Ammon's horn (tissue), 1 donor: ENCODE results near the gene ZNF467.

ENCODE experiments used
- DNase-seq: peaks from one replicate; pipeline ENCODE4 v3.0.0-alpha.2; 2016; ENCODE audit warnings: low spot score

ZNF467 gene

DNA sequence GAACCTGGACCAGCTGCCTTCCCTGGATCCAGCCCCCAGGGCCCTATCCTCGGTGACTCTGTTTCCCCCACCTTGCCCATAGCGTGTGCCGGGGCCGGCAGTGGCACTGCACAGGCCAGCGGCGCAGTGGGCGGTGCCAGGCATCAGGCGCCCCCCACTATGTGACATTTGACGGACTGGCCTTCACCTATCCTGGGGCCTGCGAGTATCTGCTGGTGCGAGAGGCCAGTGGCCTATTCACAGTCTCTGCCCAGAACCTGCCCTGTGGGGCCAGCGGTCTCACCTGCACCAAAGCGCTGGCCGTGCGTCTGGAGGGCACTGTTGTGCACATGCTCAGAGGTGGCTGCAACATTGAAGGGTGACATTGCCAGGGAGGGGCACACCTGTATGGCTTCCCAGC lies 12.0 kb upstream of the ZNF467 start:
- DNase-seq = no peak

DNA sequence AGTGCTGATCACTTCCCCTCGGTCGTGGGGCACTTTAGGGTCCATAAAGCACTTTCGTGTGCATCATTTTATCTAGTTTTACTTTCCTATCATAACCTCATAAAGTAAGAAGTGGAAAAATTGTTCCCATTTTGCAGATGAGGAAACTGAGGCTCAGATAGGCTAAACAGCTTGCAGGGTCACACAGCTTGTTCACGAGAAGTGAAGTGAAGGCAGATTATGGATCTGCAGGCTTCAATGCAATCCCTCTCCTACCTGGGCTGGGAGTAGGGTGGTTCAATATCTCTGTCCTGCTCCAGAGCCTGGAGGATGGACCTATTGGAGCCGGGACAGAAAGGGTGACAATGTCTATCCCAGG lies 10.8 kb upstream of the ZNF467 start:
- no peak for DNase-seq

DNA sequence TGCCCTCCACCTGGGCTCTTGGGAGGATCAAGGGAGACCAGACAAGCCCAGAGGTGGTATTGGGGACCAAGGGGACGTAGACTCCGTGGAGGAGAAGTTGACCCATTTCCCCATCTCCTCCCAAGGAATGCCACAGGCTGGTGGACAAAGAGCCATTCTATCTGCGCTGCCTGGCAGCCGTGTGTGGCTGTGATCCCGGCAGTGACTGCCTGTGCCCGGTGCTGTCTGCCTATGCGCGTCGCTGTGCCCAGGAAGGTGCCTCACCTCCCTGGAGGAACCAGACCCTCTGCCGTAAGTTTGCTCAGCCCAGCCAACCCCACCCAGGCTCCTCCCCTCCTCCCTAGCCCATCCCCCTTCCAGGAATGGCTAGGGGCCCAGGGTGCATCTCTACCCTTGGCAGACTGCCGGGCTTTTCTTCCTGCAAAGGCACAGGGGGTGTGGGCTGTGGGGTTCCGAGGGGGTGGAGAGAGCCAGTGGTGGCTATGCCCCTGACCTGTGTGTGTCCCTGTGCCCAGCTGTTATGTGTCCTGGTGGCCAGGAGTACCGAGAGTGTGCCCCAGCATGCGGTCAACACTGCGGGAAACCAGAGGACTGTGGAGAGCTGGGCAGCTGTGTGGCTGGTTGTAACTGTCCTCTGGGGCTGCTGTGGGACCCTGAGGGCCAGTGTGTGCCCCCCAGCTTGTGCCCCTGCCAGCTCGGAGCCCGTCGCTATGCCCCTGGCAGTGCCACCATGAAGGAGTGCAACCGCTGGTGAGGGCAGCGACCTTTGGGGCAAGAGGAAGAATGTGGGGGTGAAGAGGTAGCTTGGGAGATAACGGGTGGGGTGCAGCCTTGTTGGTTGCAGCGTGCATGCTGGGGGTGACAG lies 10.2 kb upstream of the ZNF467 start:
- DNase-seq = peak; percentile 77

DNA sequence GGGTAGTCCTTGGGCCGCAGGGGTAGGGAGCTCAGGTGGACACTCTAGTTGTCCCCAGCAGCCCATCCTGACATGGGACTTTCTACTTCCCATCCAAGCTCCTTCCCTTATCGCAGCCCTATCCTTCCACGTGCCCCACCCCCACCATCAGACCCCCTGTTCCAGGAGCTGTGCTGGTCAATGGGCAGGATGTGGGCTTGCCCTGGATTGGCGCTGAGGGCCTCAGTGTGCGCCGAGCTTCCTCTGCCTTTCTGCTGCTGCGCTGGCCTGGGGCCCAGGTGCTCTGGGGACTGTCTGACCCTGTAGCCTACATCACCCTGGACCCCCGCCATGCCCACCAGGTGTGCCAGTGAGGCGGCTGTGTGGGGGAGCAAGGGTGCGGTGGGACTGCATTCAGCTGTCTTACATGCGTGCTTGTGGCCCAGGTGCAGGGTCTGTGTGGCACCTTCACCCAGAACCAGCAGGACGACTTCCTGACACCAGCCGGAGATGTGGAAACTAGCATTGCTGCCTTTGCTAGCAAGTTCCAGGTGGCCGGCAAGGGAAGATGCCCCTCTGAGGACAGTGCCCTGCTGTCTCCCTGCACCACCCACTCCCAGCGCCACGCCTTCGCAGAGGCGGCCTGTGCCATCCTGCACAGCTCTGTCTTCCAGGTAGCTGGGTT lies 9.4 kb upstream of the ZNF467 start:
- DNase-seq = no peak

DNA sequence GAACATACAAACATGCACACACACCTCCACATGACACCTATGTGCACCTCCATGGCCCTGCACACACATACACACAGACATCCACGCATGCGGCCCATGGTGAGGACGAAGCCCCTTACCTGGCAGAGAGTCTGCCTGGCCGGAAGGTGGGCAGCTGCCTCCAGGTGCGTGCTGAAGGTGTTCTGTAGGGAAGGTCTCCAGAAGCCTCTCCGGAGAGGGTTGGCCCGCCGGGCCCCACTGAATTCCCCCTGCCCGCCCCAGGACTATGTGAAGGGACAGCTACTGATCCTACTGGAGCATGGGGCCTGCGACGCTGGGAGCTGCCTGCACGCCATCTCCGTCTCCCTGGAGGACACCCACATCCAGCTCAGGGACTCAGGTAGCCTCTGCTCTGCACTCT lies 8.5 kb upstream of the ZNF467 start:
- DNase-seq = no peak

DNA sequence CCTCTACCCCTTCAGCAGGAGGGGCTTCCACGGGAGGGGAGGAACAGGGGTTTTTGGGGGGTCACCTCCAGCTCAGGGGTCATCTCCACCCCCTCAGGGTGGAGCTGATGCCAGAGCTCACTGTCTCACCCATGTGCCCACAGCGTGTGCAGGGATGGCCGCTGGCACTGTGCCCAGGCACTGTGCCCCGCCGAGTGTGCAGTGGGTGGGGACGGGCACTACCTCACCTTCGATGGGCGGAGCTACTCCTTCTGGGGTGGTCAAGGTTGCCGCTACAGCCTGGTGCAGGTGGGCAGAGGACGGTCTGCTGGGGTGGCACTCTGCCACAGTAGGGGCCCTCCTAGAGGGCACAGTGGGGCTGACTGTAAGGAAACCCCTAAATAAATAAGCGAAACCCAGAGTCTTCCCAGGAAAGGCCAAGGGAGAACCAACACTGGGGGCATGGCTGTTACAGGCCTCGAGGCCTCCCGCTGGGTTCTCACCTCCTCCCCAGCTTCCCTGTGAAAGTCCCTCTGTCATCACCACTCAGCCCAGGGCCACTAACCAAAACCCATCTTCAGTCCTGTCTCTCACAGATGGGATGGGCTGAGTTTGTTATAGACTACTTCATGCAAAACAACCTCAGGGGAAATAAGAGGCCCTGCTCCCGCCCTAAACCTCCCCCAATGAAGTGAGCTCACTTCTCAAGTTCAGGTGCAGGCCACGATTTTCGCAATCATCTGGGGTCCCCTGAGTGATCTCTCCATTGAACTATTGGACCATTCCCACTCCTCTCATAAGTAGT lies 7.4 kb upstream of the ZNF467 start:
- no peak for DNase-seq

DNA sequence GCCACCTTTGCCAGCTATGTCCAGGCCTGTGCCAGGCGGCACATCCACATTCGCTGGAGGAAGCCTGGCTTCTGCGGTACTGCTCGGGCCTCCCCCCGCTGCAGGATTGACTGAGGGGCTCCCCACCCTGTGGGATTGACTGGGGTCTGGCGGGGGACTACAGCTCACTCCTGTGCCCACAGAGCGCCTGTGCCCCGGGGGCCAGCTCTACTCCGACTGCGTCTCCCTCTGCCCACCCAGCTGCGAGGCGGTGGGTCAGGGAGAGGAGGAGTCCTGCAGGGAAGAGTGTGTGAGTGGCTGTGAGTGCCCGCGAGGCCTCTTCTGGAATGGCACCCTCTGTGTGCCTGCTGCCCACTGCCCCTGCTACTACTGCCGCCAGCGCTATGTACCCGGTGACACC lies 6.7 kb upstream of the ZNF467 start:
- no peak for DNase-seq

DNA sequence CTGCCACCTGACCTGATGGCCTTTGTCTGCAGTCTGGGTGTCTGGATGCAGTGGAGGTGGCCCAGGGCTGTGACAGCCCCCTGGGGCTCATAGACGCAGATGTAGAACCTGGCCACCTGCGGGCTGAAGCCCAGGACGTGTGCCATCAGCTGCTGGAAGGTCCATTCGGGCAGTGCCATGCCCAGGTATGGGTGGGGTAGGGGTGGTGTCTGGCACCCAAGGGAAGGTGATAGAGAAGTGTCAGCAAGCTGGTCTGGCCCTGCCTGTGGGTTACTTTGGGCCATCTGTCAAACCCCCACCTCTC lies 6.1 kb upstream of the ZNF467 start:
- no peak for DNase-seq

DNA sequence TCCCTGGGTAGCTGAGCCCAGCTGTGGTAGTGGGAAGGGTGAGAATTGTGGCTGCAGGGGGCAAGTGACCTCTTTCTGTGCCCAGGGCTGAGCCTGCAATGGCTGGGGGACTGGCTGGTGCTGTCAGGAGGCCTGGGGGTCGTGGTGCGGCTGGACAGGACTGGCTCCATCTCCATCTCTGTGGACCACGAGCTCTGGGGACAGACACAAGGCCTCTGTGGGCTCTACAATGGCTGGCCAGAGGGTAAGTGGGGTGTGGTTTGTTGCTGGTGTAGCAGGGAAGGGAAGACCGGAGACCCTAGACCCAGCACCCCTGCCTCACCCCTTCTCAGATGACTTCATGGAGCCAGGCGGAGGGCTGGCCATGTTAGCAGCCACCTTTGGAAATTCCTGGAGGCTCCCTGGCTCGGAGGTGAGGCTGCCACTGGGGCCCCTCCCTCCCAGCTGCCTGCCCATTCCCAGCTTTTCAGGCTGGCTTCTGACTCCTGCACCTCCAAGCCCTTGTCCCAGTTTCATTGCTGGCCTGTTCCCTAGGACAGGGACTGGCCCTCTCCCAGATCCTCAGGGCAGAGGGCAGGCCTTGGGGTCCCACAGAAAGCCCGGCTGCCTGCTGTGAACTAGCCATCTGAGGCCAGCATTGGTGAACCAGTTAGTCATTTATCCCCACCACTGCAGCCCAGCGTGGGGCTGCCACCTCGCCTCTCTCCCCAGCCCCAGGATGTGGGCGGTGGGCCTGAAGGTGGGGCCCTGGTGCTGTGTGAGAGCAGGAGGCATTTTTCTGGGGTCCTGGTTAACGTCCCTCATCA lies 5.5 kb upstream of the ZNF467 start:
- no peak for DNase-seq

DNA sequence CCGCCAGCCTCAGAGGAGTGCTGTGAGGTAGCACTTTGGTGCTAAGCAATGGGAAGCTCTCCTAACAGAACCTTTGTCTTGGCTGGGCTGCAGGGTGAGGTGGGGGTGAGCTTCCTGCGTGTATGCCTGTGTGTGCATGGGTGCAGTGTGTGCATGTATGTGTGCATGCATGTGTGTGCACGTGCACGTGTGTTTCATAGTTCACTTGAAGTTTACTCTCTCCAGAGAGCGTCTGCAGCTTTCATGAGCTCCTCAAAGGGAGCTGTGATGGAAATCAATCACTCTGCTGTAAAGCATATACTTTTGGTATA lies 4.9 kb upstream of the ZNF467 start:
- DNase-seq = no peak

DNA sequence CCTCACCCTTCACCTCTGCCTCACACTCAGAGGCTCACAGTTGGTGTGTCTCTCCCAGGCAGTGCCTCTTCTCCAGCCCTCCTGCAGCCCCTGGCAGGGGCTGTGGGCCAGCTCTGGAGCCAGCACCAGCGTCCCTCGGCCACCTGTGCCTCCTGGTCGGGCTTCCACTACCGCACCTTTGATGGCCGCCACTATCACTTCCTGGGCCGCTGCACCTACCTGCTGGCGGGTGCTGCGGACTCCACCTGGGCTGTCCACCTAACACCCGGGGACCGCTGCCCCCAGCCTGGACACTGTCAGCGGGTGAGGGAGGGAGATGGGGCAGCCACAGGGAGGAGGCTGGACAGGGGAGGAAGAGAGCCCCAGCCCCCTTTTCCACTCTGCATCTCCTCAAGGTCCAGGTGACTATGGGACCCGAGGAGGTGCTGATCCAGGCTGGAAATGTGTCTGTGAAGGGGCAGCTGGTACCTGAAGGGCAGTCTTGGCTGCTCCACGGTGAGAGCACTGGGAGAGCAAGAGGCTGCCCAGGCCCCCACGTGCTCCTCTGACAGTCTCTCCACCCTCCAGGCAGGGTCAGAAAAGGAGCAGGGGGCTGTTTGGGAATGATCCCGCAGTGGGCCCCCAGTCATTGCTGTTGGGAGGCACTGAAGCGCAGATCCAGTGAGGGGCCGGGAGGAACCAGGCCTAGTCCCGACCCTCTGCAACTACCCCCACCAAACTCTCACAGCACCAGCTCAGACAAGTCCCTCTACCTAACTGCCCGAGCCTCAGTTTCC lies 4.4 kb upstream of the ZNF467 start:
- DNase-seq = no peak

DNA sequence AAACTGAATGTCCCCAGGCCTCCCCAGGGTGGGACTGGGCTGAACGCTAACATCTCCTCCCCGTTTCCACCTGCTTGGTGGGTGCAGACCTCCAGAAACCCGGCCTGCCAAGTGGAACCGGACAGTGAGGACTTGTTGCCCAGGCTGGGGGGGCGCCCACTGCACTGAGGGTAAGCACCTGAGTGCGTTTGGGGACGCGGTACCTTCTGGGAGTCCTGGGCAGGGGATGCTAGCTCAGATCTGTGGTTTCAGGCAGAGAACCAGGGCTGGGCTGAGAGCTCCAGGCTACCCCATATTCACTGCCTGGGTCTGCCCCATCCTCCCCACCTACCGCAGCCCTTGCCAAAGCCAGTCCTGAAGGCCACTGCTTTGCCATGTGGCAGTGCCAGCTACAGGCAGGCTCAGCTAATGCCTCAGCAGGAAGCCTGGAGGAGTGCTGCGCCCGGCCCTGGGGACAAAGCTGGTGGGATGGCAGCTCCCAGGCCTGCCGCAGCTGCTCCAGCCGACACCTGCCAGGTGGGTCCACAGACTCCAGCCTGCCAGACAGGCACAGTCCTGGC lies 3.5 kb upstream of the ZNF467 start:
- no peak for DNase-seq

DNA sequence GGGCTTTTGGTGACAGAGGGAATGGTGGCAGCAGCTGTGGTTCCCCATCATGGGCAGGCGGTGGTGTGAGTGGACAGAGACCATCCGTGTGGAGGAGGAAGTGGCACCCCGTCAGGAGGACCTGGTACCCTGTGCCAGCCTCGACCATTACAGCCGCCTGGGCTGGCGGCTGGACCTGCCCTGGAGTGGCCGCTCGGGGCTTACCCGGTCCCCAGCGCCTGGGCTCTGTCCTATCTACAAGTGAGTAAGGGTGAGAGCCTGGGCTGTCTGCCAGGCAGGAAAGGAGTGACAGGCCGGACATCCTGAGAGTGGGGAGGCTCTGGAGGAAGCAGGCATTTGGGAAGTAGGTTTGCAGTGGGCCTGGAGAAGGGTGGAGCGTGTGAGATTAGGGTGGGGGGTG lies 2.9 kb upstream of the ZNF467 start:
- peak; percentile 50 for DNase-seq

DNA sequence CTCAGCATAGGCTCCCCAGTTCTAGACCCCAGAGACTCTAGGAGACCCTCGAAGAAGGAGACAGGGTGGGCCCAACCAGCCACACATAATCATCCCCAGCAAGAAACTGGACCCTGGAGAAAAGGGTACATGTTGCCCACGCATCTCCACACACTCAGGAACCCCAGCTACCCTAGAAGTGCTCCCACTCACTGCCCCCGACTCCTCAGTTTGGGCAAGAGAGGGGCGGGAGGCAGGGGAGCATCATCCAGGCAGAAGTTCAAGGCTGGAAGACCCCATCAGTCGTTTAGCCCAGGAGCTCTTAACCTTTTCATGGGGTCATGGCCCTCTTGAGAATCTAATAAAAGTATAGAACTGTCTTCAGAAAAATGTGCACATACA lies 1.8 kb upstream of the ZNF467 start:
- DNase-seq = no peak

DNA sequence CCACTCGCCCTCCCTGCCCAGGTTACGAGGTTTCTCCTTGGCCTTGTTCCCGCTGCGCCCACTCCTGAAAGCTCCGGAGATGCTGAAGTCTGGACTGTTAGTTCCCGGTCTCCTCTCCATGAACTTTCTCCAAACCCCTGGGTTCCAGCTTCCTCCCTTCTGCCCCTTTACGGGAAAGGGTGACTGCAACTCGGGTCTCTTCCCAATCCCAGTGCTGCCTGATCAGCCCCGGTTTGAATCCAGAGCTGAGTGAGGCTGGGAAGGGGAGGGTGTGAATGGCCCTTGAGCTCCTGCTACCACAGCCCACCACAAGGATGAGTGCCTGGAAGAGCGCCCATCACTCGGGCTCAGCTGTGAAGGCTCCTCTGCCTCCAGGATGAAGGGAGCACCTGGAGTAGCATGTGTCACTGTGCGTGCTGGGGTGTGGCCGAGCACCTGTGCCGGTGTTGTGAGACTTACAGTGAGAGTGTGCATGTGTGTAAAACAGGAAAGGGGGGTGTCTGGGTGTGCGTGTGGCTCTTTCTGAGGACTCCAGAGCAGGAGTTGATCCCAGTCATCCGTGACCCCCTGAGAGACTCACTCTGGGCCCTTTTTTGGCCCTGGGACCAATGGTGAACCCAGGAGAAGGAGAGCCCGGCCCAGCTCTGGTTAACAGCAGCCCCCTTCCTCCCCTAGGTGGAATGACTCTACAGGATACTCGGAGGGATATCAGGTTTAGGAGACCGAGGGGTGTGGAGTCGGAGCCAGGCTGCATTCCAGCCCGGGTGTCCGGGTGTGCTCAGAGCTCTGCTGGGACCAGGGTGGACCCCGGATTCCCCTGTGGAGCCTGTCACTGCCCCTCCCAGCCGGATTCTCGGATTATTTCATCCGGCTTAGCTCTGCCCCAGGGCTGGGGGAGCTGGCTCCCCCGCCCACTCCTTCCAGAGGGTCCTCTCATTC lies 1.1 kb upstream of the ZNF467 start:
- DNase-seq = no peak

DNA sequence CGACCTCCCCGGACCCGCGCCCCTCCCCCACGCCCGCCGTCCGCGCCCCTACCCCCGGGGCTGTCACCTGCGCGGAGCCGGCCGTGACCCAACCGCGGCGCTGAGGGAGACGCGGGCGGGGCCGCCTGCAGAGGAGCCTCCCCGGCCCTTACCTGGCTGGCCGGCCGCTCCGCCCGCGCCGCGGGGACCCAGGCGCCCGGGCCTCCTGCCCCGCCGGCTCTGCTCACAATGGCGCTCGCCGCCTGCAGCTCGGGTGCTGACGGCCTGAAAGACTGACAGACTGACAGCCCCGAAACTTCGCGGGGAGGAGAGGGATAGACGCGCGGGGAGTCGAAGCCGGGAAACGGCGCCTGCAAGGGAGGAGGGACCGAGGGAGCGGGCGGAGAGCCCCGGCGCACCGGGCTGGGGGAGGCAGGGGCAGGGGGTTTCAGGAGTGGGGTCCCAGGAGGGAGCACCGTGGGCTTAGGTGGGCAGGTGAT lies 393 bp downstream of the ZNF467 start:
- DNase-seq = no peak

DNA sequence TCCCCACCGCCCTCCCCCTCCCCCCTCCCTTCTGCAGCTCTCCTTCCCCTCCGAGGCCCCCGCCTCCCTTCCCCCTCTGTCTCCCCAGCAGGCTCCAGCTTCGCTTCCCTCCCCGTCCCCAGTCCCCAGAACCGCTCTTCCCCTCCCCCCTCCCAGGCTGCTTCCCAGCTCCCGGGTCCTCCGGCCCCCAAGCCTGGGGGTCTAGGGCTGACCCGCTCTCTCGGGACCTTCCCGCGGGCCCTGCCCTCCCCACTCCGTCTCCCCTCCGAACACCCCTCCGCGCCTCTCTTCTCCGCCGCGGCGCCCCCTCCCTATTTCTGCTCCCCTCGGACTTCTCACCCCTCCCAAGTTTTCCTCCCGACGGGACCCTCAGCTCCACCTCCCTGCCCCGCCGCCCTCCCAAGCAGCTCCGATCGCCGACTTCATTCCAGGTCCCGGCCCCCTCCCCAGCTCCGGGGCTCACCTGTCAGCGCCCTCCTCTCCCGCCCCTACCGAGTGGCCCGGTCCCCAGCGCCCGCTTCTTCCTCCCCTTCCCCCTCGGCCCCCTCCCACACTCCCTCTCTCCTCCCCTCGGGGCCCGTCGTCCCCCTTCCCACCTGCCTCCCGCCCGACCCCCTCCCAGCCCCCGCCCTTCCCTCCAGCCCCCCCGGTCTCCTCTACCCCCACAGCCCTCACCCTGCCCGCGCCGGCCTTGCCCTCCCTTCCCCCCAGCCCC lies 990 bp downstream of the ZNF467 start:
- DNase-seq = no peak

DNA sequence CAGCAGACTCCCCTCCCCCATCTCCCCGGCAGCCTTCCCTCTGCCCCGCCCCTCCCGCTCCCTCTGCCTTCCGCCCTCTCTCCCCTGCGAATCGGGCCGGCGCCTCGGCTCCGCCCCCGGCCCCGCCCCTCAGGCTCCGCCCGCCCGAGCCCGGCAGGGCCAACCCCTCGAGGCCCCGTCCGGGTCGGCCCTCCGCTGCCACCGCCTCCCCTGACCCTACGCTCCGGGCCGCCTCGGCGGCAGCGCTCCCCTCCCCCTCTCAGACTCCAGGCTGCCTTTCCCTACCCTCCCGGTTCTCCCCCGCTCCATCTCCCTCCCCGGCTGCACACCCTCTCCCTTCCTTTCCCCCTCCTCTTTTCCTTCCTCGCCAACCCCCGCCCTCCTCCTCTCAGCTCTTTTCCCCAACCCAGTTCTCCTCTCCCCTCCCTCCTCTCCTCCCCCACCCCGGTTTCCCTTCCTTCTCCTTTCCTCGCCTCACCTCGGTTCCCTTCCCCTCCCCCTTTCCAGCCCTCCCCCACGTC lies 1.6 kb downstream of the ZNF467 start:
- DNase-seq = peak; percentile 93
